Lower leg skin (tissue), 3 donors: Measurements from ENCODE around the gene DENND1B.

ENCODE experiments used
- CTCF ChIP-seq, 3 donors: fragments of 450-650 bp; IDR thresholded peaks; one replicate each; pipeline ENCODE4 v1.5.1; 2016; ENCODE audit warnings: antibody characterized with exemption in 3 of 3, mild to moderate bottlenecking in 3 of 3, moderate library complexity in 2 of 3
- POLR2A ChIP-seq, 2 donors: fragments of 450-650 bp; IDR thresholded peaks; one replicate each; pipeline ENCODE4 v1.6.1; 2016 to 2017; ENCODE audit warnings: antibody characterized with exemption in 2 of 2, mild to moderate bottlenecking in 1 of 2, moderate library complexity in 1 of 2

- TF ChIP-seq CTCF (IDR thresholded peaks at IDR 0.05) = no peak
- no peak for TF ChIP-seq POLR2A (IDR thresholded peaks at IDR 0.05)
These were observed 303.9 kb downstream of the DENND1B start for GRCh38 chr1:197471248-197471985.
